Testis (tissue), 2 donors: ENCODE measurements around the gene MRPL51.

ENCODE experiments used
- CTCF ChIP-seq, 3 experiments: fragments of 450-650 bp in 2 of 3; fragments of 200-600 bp in 1 of 3; sonication (generic) in 1 of 3; IDR thresholded peaks; one replicate each; pipeline ENCODE4 v1.5.1; 2016 to 2019; ENCODE audit warnings: antibody characterized with exemption in 3 of 3, mild to moderate bottlenecking in 2 of 3, moderate library complexity in 1 of 3
- POLR2A ChIP-seq: fragments of 450-650 bp; IDR thresholded peaks from one replicate; pipeline ENCODE4 v1.6.1; 2017; ENCODE audit warnings: antibody characterized with exemption, mild to moderate bottlenecking, moderate library complexity

GRCh38 chr12:6457220-6457945 is 35.7 kb downstream of the MRPL51 start:
- TF ChIP-seq CTCF (IDR thresholded peaks at IDR 0.05) = no peak
- TF ChIP-seq POLR2A = no peak
